B cell (primary cell): ENCODE measurements around the gene NKX1-2. TPM values are rescaled to one million over a fixed set of nuclear protein-coding genes. Genes with fewer than 3 reads are reported as not detected.

Experiments
- ATAC-seq: fragments of 200-7000 bp; cut with Tn5 transposase; one replicate; pipeline ENCODE4 v1.10.0; 2021; ENCODE audit warnings: low read depth, mild to moderate bottlenecking, moderate number of reproducible peaks, moderate library complexity
- CTCF ChIA-PET: fragments of 350-600 bp; sonication (Branson Sonifier 250); formaldehyde crosslinking; loops from one replicate; lab custom pipeline; 2021; ENCODE audit warnings: antibody characterized with exemption, inconsistent platforms; lab: Charles Lee
- POLR2A ChIA-PET: fragments of 350-600 bp; sonication (Branson Sonifier 250); formaldehyde crosslinking; loops from one replicate; lab custom pipeline; 2021; ENCODE audit warnings: antibody characterized with exemption; lab: Charles Lee
- DNase-seq: peaks from one replicate; pipeline ENCODE4 v3.0.0; 2013
- H2AFZ ChIP-seq: 2 replicates; pipeline ENCODE4 v1.6.1; 2012; ENCODE audit warnings: mild to moderate bottlenecking, low read depth, low read length; ENCODE audit not compliant: insufficient read depth, poor library complexity, severe bottlenecking
- H3K27ac ChIP-seq, 2 donors: 1 replicate in 1 of 2; 2 replicates in 1 of 2; pipeline ENCODE4 v1.5.1; 2012 to 2013; ENCODE audit warnings: low read length in 2 of 2, mild to moderate bottlenecking in 2 of 2, moderate library complexity in 1 of 2
- H3K27me3 ChIP-seq, 4 experiments: fragments of 200-600 bp in 1 of 4; sonication (generic) in 1 of 4; replicated peaks in 1 of 4; 1 replicate in 2 of 4; 2 replicates in 2 of 4; pipeline versions ENCODE4 v1.6.1 to v1.7.0; 2013 to 2016; ENCODE audit warnings: low read length in 3 of 4, mild to moderate bottlenecking in 2 of 4, mixed read lengths in 1 of 4, moderate library complexity in 1 of 4; ENCODE audit not compliant: insufficient read depth in 4 of 4, control insufficient read depth in 3 of 4; ENCODE audit errors: control extremely low read depth in 1 of 4
- H3K36me3 ChIP-seq, 2 experiments: replicated peaks in 1 of 2; 1 replicate in 1 of 2; 2 replicates in 1 of 2; pipeline versions ENCODE4 v1.6.1 to v1.7.1; 2013; ENCODE audit warnings: low read length in 1 of 2; ENCODE audit not compliant: insufficient read depth in 2 of 2, control insufficient read depth in 1 of 2; ENCODE audit errors: control extremely low read depth in 1 of 2, extremely low read depth in 1 of 2
- H3K4me1 ChIP-seq, 2 donors: fragments of 200-600 bp in 1 of 2; sonication (generic) in 1 of 2; 1 replicate in 1 of 2; 2 replicates in 1 of 2; pipeline versions ENCODE4 v1.5.1 to v1.6.1; 2013 to 2017; ENCODE audit warnings: low read length in 2 of 2; ENCODE audit not compliant: control insufficient read depth in 2 of 2, insufficient read depth in 2 of 2
- H3K4me2 ChIP-seq: replicated peaks from 2 replicates; pipeline ENCODE3; 2012; ENCODE audit warnings: mild to moderate bottlenecking, low read depth, low read length; ENCODE audit not compliant: poor library complexity, severe bottlenecking
- H3K4me3 ChIP-seq, 5 experiments: fragments of 200-600 bp in 1 of 5; sonication (generic) in 1 of 5; 1 replicate in 3 of 5; 2 replicates in 2 of 5; pipeline versions ENCODE4 v1.5.1 to v1.7.0; 2011 to 2016; ENCODE audit warnings: low read length in 4 of 5, mild to moderate bottlenecking in 4 of 5, low read depth in 2 of 5, control low read depth in 1 of 5, moderate library complexity in 1 of 5; ENCODE audit not compliant: insufficient read depth in 1 of 5; ENCODE audit errors: control extremely low read depth in 1 of 5, extremely low read depth in 1 of 5
- H3K79me2 ChIP-seq: fragments of 200-600 bp; sonication (generic); one replicate; pipeline ENCODE4 v1.6.0; 2016; ENCODE audit warnings: low read length; ENCODE audit not compliant: control insufficient read depth, insufficient read depth
- H3K9ac ChIP-seq: fragments of 200-600 bp; sonication (generic); 2 replicates; pipeline ENCODE4 v1.6.1; 2017; ENCODE audit warnings: mild to moderate bottlenecking, low read length, moderate library complexity
- H3K9me3 ChIP-seq, 3 donors: one replicate each; pipeline versions ENCODE4 v1.6.1 to v1.7.1; 2013; ENCODE audit warnings: low read length in 2 of 3; ENCODE audit not compliant: control insufficient read depth in 2 of 3, insufficient read depth in 1 of 3; ENCODE audit errors: control extremely low read depth in 1 of 3
- H4K20me1 ChIP-seq: 2 replicates; pipeline ENCODE4 v1.6.0; 2012; ENCODE audit warnings: mild to moderate bottlenecking, low read length; ENCODE audit not compliant: insufficient read depth, control insufficient read depth, poor library complexity, severe bottlenecking
- H3K27ac Mint-ChIP-seq: one replicate; pipeline ENCODE4 v1.8.0; 2021; ENCODE audit warnings: mixed read lengths
- H3K27me3 Mint-ChIP-seq: one replicate; pipeline ENCODE4 v1.8.0; 2021; ENCODE audit warnings: mixed read lengths
- H3K4me1 Mint-ChIP-seq: one replicate; pipeline ENCODE4 v1.8.0; 2021; ENCODE audit warnings: mixed read lengths
- H3K4me3 Mint-ChIP-seq: one replicate; pipeline ENCODE4 v1.8.0; 2021; ENCODE audit warnings: mixed read lengths
- H3K9me3 Mint-ChIP-seq: one replicate; pipeline ENCODE4 v1.8.0; 2022; ENCODE audit warnings: mixed read lengths; ENCODE audit not compliant: insufficient read depth
- EZH2 ChIP-seq: IDR thresholded peaks from 2 replicates; pipeline ENCODE4 v1.6.1; 2012; ENCODE audit warnings: borderline replicate concordance, low read depth, mild to moderate bottlenecking, moderate library complexity, low read length; ENCODE audit not compliant: insufficient read depth, poor library complexity, severe bottlenecking
- WGBS: methylation state at CpG from one replicate; pipeline ENCODE4 v1.1.5; 2013; ENCODE audit warnings: missing lambda C conversion rate; ENCODE audit not compliant: insufficient coverage; 5-methylcytosine and 5-hydroxymethylcytosine counted together
- intact Hi-C: fragments of 100-400 bp; cut with micrococcal nuclease; formaldehyde crosslinking; loops from one replicate; pipeline ENCODE4 v1.10.0; 2022
- polyA plus RNA-seq: library from polyadenylated mRNA; depleted of rRNA; stranded (reverse); fragments of >200 nt; gene quantifications from 2 replicates; pipeline ENCODE4 v1.2.3, GENCODE V29; 2012
- total RNA-seq, 2 donors: library from RNA; stranded (reverse); fragments of 120-200 nt in 1 of 2; gene quantifications; 1 replicate in 1 of 2; 2 replicates in 1 of 2; pipeline versions ENCODE4 v1.2.3 to v1.2.4, GENCODE V29; 2013 to 2022
- TF ChIP-seq, protein P1 (sequence below): fragments of 200-600 bp; IDR thresholded peaks from one replicate; pipeline ENCODE4 v1.8.0; 2022; ENCODE audit warnings: antibody characterized with exemption, mild to moderate bottlenecking

The NKX1-2 gene
- total and polyA plus RNA-seq, 2 donors (not counting 1 experiment from before 2014, with no cell fraction given): not detected

- POLR2A ChIA-PET: interaction anchor here (0.5 to 0.8 kb wide), 3 partner anchors 10 to 44 kb away, joined by 3 to 4 read pairs (median 3); no protein-coding TSS in a partner anchor
- Histone ChIP-seq H3K9ac (peak within 1 kb of the TSS; percentile 74), H3K4me1 (peaks cover 23 to 35% of the 10 kb centered on the region in 2 donors), H3K9me3 (no peaks in the 10 kb centered on the region), H3K27ac (peak within 1 kb of the TSS; percentile 54 to 71), H4K20me1 (no peaks in the 10 kb centered on the region), H3K4me3 (peak within 1 kb of the TSS in 4 of 5 experiments; percentile 43 to 71 (median 65)), H3K79me2 (peaks cover 36% of the 10 kb centered on the region), H3K36me3 (no peaks in the 10 kb centered on the region), H3K4me2 (peak within 1 kb of the TSS; percentile 95), H2AFZ (peak within 1 kb of the TSS; percentile 96), H3K27me3 (peaks cover 0 to 2% (median under 1%) of the 10 kb centered on the region in 4 experiments)
- CTCF ChIA-PET: interaction anchor here (0.6 to 1.7 kb wide), 6 partner anchors 13 to 284 kb away, joined by 3 to 5 read pairs (median 4); partner anchors contain the start of gene OAT
- Mint-ChIP-seq H3K27me3 (peaks cover 7% of the 10 kb centered on the region), H3K4me1 (peaks cover 30% of the 10 kb centered on the region), H3K4me3 (peak within 1 kb of the TSS; percentile 97), H3K9me3 (no peaks in the 10 kb centered on the region), H3K27ac (peak within 1 kb of the TSS; percentile 98)
- 1% methylated on average over 81 of the region's 81 CpGs for WGBS
- DNase-seq: peak; percentile 93
- peak; percentile 91 for ATAC-seq
- no peak for TF ChIP-seq EZH2
- TF ChIP-seq, protein P1, sequence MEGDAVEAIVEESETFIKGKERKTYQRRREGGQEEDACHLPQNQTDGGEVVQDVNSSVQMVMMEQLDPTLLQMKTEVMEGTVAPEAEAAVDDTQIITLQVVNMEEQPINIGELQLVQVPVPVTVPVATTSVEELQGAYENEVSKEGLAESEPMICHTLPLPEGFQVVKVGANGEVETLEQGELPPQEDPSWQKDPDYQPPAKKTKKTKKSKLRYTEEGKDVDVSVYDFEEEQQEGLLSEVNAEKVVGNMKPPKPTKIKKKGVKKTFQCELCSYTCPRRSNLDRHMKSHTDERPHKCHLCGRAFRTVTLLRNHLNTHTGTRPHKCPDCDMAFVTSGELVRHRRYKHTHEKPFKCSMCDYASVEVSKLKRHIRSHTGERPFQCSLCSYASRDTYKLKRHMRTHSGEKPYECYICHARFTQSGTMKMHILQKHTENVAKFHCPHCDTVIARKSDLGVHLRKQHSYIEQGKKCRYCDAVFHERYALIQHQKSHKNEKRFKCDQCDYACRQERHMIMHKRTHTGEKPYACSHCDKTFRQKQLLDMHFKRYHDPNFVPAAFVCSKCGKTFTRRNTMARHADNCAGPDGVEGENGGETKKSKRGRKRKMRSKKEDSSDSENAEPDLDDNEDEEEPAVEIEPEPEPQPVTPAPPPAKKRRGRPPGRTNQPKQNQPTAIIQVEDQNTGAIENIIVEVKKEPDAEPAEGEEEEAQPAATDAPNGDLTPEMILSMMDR: peak; percentile 35
- intact Hi-C loops: loop anchor here (1.0 to 10.0 kb wide), 6 partner anchors 42 to 1307 kb away; partner anchors contain the start of genes ABRAXAS2 and BUB3
Measured at GRCh38 chr10:124461642-124462347, 12.0 kb upstream of the NKX1-2 start, which contains the start of gene LHPP. Gene LHPP, plus strand, starts transcription at chr10:124461823. Its CDS starts 40 bp downstream, at chr10:124461863.
